ENCODE data around the gene PDGFA.

Gene PDGFA

DNA sequence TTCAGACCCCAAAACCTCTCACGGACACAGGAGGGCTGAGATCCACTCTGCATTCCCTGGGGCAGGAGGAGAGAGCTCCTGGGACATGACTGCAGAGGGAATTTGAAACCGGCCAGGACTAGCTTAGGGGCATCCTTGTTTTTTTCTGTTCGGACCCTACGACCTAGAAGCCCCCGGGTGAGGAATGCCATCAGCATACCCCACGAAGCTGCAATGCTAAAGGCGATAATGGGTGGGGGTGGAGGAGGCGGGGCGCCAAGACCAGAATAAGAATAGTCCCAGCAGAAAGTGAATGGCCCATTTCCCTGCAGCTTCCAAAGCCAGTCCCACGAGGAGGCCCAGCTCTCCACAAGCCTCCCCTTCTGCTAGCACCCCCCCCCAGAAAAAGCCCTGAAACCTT, 4.0 kb downstream of the PDGFA start:
- no peak for DNase-seq

DNA sequence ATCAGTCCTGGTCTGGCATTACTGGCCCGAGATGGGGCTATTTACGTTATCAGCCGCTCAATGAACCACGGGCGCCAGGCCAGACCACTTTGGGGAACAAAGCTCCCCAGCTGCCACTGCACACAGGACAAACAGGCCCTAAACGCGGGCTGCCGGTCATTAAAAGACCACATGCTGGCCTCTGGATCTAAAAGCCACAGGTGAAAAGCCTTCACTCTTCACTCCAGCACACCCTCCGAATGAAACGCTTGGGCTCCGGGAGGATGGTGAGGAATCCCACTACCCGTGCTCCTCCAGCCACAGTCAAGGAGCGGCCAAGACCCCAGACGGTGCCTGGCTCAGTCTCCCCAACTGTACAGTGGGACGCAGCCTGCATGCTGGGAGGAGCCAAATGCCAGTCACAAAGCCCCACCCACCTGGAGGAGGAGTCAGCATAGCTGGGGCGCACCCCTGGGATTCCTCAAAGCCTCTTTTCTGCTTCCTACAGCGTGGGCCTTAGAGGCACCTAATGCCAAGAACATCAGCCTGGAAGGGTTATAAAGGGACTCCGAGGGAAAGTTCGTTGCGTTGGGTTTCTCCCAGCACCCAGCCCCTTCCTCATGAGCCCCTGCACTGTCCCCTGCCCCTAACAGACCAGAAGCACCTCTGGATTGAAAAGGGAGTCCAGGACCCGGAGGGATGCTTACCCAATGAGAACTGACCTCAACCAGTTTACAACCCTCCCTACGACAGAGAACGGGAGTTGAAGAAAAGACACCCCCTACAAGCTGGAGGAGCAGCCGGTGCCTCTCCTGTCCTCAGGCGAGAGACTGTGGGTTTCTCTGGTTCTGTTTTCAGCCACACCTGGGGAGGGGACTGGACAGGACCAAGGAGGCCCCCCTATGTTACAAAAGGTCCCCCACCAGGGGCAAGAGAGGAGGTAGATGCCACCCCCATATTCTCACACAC, 4.7 kb downstream of the PDGFA start:
- no peak for DNase-seq

DNA sequence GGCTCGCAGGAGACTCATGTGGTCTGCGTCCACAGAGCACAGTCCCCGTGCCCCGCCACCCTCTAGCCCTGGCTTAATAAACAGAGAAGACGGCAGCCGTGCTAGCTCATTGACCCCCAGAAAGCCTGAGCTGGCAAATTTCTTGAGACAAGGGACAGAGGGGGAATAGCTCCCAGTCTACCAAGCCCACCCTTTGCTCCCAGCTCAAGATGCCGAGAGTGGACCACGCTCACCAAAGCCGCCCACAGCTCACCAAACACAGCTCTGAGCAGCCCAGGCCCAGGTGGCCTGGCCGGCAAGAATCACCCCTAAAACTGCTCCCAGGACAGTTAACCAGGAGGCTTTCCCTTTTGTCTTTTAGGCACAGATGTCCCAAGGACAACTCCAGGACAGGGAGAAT, 5.4 kb downstream of the PDGFA start:
- no peak for DNase-seq

DNA sequence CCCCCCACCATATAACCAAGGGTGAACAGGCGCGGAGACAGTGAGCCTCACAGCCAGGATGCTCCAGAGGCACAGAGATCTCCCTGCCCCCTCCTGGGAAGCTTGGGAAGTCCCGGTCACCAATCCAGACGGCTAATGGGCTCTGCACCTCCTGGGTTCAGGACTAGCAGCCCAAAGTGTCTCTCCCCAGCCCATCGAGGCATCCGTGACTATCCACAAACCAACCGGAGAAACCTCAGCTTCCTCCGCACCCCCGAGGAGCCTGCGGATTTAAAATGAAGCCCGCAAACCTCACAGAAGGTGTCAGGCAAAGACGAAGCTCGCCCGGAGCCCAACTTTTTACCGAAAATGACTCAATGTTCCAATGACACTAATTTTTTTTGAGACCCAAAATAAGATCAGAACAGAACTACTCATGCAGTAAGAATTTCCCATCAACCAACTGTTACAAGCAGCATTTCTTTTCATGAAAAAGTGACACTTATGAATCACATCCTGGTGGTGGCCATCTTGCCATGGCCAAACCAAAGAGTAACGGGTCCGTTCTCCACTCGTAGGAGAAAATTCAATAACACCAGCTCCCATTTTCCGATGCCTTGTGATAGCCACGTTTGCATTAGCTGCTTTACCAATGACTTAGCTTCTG, 6.0 kb downstream of the PDGFA start:
- no peak for DNase-seq

DNA sequence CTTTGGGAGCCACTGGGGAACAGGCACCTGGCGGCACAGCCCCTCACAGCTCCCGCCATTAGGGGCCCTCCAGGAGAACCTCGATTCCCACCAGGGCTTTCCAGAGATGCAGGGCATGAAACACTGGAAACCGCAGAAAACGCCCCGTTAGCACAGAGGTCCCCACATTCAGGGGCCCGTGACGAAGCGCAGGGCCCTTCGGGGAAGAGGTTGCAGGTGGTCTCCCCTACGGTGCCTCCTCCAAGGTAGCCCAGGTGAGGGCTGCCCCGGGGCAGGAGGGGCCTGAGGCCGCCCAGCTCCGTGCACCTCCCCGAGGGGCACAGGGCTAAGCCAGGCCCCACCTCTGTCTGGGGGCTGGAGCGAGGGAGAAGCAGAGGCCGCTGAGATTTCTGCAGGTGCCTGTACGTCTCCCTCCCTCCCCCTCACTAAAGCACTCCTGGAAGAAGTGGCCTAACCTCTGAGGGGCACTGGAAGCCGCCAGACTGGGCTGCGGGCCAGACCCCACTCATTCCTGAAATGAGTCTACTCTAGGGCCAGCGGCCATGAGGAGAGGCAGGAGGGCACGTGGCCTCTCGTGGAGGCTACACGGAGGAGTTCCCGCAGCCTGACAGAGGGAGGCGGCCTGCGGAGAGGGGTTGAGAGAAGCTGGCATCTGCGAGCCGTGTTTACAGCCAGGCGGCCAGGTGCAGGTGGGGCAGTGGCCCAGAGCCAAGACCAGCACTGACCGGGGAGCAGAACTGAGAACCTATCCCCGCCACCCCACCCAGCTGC, 6.9 kb downstream of the PDGFA start:
- DNase-seq, result no peak

DNA sequence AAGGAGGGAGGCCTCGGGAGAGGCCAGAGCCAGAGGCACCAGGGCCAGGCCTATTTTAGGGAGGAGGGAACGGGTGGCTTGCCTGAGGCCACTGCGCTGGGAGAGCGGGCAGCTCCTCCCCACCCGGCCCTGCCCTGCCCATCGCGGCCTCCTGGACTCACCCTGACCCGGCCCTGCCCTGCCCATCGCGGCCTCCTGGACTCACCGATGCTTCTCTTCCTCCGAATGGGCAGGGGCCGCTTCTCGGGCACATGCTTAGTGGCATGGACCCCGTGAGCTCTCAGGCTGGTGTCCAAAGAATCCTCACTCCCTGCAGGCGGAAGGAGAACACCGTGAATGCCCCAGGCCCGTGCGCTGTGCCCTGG, 7.5 kb downstream of the PDGFA start:
- DNase-seq, result no peak

DNA sequence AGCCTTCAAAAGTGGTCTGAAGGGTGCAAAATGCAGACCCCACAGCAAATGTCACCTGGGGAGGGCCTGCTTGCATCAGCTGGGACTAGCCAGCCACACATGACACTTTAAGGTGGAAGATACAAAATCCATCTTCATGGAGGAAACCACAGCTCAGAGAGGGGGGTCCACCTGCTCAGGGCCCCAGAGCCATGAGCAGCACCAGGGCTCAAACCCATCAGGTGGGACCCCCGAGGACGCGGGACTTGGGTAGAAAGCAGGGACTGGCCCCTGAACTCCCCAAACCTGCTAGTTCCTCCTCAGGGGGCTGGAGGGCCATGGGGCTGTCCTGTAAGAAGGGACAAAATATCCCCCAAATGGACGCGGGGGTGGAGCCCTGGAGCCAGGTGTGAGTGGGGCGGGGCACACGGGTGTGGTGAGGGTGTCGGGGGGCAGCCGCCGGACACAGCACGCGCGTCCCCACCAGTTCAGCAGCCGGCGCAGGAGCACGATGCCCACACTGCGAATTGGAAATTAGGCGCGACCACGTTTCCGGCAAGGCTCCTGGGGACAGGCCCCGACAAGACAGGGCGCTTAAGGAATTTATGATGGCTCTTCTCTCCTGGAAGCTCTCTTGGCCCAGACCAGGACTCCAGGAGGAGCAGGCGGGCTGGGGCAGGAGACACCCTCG, 8.0 kb downstream of the PDGFA start:
- no peak for DNase-seq

DNA sequence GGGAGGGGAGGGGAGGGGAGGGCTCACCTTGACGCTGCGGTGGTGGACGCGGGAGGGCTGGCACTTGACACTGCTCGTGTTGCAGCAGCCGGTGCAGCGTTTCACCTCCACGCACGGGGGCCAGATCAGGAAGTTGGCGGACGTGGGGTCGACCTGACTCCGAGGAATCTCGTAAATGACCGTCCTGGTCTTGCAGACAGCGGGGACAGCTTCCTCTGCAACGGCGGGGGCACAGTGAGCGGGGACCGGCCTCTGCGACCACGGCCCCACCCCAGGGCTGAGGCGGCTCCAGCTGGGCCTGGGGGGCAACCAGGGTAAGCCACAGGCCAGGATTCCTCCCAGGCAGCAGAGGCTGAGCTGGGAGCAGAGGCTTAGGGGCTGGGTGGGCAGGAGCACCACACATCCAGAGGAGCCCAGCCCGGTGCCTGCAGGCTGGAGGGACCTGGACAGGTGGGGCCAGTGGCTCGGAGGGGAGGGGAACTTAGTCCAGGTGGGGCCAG, 8.8 kb downstream of the PDGFA start:
- DNase-seq, result no peak

DNA sequence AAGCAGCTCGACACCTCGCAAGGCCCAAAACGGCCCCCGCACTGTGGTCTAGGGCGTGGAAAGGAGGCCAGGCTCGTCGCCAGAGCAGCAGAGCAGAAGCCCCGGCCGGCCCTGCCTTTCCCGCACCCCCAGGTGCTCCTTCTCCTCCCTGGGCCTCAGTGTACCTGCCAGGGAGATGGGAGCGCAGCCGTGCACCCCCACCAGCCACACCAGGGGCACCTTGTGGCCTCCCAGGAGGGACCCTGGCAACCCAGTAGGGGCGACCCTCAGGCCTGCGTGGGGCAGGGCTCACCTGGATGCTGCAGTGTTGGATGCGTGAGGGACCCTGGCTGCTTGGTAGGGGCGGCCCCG, 9.5 kb downstream of the PDGFA start:
- DNase-seq, result no peak

DNA sequence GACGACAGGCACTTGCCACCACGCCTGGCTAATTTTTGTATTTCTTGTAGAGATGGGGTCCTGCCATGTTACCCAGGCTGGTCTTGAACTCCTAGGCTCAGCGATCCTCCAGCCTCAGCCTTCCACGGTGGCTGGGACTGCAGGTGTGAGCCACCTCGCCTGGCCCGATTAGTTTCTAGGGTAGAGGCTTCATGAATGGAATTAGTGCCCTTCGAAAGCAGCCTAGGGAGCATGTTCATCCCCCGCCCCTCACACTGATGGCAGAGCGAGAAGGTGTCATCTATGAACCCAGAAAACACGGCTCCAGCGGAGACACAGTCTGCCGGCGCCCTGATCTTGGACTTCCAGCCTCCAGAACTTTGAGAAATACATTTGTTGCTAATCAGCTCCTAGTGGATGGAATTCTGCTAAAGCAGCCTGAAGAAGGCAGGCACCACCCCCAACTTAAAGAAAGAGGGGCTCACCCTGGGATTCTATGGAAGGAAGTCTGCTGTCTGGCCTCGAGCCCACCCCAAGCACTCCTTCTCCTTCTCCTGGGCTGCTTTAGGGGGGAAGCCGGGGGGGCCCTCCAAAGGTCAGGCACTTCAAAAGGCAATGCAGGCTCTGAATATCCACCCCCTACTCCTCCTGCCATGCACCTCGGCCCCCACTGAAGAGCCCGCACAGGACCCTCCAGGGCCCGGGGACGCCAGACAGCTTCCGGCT, 10.1 kb downstream of the PDGFA start:
- no peak for DNase-seq

DNA sequence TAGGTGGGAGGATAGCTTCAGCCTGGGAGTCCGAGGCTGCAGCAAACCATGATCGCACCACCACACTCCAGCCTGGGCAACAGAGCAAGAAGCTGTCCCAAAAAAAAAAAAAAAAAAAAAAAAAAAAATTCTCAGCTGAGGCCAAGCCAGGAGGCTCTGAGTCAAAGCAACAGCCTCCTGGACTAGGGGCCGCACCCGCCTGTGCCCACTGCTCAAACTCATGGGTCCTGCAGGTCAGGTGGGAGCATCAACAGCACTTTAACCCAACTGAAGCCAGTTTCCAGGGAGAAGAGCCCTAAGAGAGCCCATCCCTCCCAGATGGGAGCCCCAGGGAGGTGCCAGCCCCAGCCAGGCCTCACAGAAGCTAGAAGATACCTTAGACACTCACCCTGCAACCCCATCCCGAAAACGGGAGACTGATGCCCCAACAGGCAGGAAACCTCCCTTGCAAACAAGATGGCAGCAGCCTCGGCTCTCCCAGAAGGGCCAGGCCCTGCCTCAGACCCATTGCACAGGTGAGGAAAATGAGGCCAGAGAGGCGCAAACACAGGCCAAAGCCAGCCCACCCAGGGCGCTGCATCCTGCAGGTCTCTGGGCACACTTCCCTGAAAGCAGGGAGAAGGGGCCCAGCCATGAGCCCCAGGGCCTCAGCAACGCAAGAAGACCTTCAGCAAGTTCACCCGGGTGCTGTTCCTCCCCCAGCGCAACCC, 11.0 kb downstream of the PDGFA start:
- DNase-seq, result no peak

DNA sequence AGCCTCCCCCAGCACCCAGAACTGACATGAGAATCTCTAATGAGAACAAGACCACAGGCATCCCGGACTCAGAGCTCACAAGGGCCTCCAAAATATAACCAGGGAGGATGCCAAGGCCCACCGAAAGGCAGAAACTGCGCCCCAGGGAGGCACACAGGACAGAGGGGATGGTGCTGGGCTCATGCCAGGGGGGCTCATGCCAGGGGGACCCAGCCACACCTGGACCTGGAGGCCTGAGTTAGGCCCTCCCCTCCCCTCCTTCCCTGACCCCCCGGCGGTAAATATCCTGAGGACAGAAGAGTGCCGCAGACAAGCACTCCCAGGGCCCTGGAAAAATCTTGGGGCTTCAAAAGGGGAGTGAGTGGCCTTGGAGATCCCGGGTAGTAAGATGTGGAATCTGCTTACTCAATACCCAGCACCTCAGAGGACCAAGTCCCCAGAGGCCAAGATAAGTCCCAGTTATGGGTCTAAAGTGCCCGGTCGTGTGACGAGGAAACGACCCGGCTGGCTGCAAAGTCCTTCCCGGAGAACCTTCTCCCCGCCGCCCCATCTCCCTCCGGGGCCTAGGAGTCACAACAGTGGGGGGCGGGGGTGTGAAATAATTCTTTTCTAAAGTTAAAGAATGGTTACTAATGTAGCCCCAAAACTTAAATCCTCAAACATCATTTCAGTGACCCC, 11.9 kb downstream of the PDGFA start:
- no peak for DNase-seq

DNA sequence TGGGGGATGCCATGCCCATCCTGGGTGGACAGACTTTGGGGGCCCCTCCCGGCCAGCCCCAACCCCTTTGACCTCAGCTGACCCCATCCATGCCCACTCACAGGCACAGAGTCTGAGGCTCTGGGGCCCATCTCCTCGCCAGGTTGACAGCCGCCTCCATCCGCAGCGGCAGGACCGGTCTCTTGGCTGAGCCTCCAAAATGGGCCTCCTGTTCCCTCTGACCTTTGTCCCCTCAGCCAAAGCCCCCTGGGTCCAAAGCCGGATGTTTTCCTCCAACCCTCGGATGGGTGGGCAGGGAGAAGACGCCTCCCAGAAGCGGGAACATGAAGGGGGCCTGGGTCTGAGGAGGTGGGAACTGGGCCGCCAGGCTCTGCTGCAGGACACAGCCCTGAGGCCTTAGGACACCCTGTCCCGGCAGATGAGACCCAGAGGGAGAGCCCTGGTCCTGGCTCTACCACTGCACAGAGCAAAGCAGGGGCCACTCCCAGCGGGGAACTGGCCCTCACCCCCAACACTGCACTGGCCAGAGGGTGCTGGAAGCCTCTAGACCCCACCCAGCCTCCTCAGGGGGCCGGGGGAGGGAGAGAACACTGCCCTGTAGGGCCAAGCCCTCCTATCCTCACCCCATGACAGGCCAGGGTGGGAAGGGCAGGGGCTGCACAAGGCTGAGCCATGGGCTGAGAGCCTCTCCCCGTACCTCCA, 12.6 kb downstream of the PDGFA start:
- no peak for DNase-seq

DNA sequence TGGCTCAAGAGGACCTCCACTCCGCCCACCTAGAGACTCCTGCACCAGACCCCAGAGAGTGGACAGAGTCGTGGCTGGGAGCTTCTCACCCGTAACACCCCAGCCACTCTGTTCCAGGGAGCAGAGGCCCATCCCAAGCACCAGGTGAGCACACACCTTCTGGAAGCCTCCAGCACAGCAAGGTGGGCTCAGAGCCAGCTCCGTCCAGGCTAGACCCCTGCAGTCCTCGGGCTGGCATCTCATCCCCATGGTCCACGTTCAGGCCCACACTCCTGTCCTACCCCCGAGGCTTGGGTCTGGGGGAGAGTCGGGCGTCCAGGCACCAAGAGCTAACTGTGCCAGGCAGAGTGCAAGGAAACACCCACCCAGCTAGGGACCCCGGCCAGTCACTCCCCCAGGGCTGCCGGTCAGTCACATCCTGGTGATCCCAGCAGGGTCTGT, 13.2 kb downstream of the PDGFA start:
- DNase-seq, result no peak

DNA sequence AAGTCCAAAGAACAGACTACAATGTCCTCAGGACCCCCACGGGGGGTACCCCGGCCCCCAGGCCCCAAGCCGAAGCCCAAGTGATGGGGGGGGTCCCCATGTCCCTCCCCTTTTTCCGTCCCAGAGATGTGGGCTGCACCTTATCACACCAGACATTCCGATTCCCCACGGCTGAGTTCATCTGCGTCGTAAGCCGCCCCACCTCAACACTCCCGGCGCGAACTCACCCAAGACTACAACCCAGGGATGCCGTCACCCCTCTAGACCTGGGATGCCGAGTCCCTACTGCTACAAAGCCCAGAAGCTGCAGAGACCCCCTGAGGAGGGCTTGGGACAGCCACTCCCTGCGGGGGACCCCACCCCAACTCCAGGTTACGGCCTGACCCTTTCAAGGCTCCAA, 14.5 kb downstream of the PDGFA start:
- no peak for DNase-seq

DNA sequence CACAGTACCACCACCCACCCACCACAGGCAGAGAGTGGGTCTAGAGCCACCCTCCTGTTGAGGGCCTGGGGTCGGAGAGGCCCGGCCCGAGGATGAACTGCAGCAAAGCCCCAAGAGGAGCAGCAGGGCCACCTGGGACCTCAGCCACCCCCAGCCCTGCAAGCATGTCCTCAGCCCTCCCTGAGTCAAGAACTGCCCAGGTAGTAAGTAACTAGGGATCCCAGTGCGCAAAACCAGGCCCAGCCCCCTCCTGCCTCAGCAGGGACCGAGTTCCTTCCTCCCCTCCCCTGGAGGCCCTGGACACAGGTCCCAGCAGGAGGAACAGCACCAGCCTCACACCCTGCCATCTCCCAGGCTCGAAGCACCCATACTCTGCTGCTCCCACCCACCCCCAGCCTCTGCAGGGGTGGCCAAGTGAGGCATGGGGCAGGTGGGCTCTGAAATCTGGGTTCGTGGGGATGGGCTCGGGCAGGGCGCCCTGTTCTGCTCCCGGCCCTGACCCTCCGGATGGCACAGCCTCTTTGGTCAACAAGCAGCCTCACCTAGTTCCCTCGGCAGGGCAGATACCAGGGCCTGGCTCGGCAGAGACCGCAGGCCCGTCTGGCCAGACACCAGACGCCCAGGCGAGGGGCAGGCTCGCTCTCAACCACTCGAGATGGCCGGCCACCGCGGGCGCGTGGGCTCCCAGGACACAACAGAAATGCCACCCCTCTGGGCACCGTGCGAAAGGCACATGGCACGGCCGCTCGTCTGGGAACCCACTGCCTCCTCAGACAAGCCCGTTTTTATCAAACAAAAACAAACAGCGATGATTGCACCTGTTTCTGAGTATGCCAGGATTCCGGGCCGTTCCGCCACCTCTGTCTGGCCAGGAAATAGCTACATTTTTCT, 15.2 kb downstream of the PDGFA start:
- DNase-seq, result no peak

DNA sequence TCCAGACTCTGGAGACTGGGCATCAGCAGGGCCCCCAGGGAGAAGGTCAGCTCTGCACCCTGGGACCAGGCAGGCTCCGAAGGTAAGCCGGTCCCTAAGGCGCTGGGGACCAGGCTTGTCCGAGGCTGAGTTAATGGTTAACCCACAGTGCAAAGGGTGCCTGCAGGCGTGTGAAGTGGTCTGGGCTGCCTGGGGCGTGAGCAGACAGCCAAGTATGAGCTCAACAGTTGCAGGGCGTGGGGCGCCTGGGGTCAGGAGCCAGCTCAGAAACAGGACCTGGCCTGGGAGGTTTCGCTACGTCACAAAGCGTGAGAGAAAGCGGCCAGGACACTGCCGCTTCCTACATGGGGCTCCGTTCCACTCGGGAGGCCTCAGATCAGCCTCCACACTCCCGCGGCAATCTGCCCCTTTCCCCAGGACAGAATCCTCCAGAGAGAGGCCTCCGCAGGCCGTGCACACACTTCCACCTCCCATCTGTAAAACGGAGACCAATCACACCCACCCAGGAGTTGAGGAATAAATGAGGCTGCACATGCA, 16.0 kb downstream of the PDGFA start:
- no peak for DNase-seq

DNA sequence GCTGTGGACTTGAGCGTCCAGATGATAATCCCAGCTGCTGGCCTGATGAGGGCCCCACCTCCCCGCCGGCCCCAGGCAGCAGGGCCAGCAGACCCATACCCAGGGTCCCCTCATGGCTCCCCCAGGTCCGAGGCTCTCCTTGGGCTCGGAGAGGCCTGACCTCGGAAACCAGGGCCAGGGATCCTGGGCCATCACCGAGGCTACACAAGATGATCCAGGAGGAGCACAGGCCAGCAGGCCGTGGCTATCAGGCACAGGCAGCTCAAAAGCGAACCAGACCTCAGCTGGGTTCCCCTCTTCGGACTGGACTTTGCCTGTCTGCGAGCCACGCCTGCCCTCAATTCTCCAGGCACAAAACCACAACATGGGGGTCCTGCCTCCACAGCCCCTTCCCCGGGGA, 17.4 kb downstream of the PDGFA start:
- DNase-seq, result no peak

DNA sequence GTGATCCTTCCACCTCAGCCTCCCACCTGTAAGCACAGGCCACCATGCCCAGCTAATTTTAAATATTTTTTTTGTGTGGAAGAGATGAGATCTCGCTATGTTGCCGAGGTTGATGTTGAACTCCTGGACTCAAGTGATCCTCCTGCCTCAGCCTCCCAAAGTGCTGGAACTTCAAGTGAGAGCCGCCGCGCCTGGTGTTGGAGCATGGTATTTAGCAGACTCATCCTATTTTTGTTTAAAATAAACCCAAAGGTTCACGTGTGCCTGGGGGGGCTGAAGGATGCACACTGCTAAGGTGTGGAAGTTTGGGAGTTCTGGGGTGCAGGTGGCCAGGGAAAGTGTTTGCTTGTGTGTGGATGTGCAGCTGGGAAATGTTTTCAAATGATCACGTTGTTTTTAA, 18.1 kb downstream of the PDGFA start:
- DNase-seq, result no peak
